ENCODE measurements around the gene OGG1. TPM values are rescaled to one million over a fixed set of nuclear protein-coding genes. Genes with fewer than 3 reads are reported as not detected.

OGG1 gene
- total RNA-seq, 2 experiments from 2014 or later = 42.3 to 47.9 TPM

DNA sequence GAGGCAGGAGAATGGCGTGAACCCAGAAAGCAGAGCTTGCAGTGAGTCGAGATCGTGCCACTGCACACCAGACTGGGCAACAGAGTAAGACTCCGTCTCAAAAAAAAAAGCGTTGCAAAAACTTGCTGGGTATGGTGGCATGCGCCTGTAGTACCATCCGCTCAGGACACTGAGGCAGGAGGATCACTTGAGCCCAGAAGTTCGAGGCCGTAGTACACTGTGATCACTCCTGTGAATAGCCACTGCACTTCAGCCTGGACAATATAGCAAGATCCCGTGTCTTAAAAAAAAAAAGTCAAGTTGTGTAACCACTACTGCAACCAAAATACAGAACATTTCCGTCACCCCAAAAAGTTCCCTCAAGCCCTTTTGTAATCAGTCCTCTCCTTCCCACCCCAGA, 44.6 kb downstream of the OGG1 start:
- POLR2A ChIA-PET = no interaction called here
- Mint-ChIP-seq H3K36me3 (ENCODE audit: low read depth) (peaks cover 65% of the 10 kb centered on the region), H3K9me3 (no peaks in the 10 kb centered on the region), H3K27me3 (no peaks in the 10 kb centered on the region), H3K4me1 (peaks cover 58% of the 10 kb centered on the region), H3K27ac (peak overlapping the region; percentile 100), H3K4me3 (peak overlapping the region; percentile 98)
- CTCF ChIA-PET = interaction anchor here (2.4 kb wide), 1 partner anchor 61 kb away, joined by 7 read pairs; no protein-coding TSS in a partner anchor
- DNase-seq = no peak

DNA sequence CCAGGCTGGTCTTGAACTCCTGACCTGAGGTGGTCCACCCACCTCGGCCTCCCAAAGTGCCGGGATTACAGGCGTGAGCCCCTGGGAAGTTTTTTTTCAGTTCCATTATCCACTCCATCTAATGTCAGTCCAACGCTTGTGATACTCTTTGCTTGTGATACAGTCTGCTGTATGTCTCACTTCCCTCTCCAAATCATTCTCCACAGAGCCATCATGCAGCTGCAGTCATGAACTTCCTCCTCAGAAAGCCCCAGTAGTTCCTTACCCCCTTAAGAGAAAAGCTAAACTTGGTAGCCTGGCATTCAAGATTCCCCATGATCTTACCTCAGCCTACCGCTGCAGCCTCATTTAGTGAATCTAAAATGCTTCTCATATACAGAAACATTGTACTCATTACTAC, 45.5 kb downstream of the OGG1 start:
- no peaks in the 10 kb centered on the region for H3K27me3 Mint-ChIP-seq
- H3K4me1 Mint-ChIP-seq = peaks cover 50% of the 10 kb centered on the region
- H3K9me3 Mint-ChIP-seq = no peaks in the 10 kb centered on the region
- CTCF ChIA-PET = no interaction called here
- H3K4me3 Mint-ChIP-seq = peak overlapping the region; percentile 66
- DNase-seq = no peak
- peaks cover 65% of the 10 kb centered on the region for H3K36me3 Mint-ChIP-seq (ENCODE audit: low read depth)
- peak overlapping the region; percentile 6 for H3K27ac Mint-ChIP-seq
- POLR2A ChIA-PET = no interaction called here

DNA sequence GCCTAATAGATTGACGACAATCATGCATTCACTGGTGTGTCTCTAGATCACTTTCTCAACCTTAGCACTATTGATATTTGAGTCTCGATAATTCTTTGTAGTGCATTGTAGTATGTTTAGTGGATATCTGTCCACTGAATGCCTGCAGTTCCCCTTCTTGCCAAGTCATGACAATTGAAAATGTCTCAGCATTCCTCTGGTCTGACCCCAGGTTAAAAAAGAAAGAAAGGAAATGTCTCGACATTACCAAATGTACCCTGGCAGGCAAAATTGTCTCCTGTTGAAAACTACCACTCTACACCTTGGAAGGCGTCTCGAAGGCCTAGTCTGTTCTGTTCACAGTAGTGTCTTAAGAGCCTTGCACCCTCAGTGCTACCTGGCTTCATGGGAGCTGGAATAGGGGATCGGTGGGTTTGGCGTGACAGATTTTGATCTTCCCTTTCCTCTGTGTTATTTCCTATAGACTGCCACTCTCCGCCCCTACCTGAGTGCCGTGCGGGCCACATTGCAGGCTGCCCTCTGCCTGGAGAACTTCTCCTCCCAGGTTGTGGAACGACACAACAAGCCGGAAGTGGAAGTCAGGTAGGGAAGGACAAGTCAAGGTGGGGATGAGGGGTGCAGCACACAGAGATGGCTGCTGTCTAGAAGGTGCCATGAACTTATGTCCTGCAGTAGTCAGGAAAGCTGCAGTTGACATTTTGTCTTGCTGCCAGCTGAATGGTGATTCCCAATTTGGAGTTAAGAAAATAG, 47.6 kb downstream of the OGG1 start:
- Mint-ChIP-seq H3K9me3 (no peaks in the 10 kb centered on the region), H3K27ac (no peak overlapping the region), H3K4me1 (peaks cover 32% of the 10 kb centered on the region), H3K27me3 (no peaks in the 10 kb centered on the region), H3K4me3 (no peak overlapping the region), H3K36me3 (ENCODE audit: low read depth) (peaks cover 66% of the 10 kb centered on the region)
- ChIA-PET CTCF (interaction anchor here (0.6 to 1.9 kb wide), 5 partner anchors 16 to 135 kb away, joined by 3 to 6 read pairs (median 4); partner anchors contain the start of genes CRELD1 and RPUSD3), POLR2A (no interaction called here)
- no peak for DNase-seq

DNA sequence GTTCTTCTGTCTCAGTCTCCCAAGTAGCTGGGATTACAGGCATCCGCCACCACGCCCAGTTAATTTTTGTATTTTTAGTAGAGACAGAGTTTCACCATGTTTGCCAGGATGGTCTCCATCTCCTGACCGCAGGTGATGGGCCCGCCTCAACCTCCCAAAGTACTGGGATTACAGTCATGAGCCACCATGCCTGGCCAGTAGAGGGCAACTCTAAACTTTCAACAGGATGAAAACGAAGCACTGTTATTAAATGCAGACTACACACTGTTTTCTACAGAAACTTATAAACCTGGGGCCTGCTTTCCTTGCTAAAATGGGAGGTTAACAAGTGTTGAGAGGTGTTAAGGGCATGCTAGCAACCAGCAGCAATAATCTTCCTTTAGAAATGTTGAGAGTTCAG, 50.8 kb downstream of the OGG1 start:
- peak overlapping the region; percentile 36 for H3K27ac Mint-ChIP-seq
- CTCF ChIA-PET = interaction anchor here (1.0 kb wide), 1 partner anchor 16 kb away, joined by 5 read pairs; no protein-coding TSS in a partner anchor
- POLR2A ChIA-PET = no interaction called here
- no peak overlapping the region for H3K4me3 Mint-ChIP-seq
- H3K27me3 Mint-ChIP-seq = no peaks in the 10 kb centered on the region
- no peaks in the 10 kb centered on the region for H3K9me3 Mint-ChIP-seq
- H3K36me3 Mint-ChIP-seq (ENCODE audit: low read depth) = peaks cover 71% of the 10 kb centered on the region
- peaks cover 17% of the 10 kb centered on the region for H3K4me1 Mint-ChIP-seq
- no peak for DNase-seq

DNA sequence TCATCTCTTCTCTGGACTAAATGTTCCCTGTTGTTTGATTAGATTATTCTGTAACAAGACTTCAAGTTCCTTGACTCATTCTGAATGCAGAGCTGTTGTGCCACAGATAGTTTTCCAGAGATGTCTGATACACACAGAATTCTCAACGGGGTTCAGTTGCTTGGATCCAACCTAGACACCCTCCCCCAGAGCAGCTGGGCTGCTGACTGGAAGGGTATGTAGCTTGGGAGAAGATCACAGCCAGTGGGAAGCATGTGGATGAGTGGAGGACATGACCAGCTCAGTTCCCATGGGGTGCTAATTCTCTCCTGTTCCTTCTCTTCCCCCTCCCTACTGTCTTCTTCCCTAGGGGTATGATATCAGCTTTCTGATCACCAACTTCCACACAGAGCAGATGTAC, 53.7 kb downstream of the OGG1 start:
- Mint-ChIP-seq H3K27me3 (no peaks in the 10 kb centered on the region), H3K36me3 (ENCODE audit: low read depth) (peaks cover 65% of the 10 kb centered on the region), H3K9me3 (no peaks in the 10 kb centered on the region), H3K27ac (no peak overlapping the region), H3K4me1 (peaks cover 23% of the 10 kb centered on the region), H3K4me3 (no peak overlapping the region)
- ChIA-PET POLR2A (no interaction called here), CTCF (interaction anchor here (0.8 to 1.2 kb wide), 4 partner anchors 11 to 21 kb away, joined by 3 to 7 read pairs (median 4); partner anchors contain the start of gene ARPC4)
- no peak for DNase-seq

DNA sequence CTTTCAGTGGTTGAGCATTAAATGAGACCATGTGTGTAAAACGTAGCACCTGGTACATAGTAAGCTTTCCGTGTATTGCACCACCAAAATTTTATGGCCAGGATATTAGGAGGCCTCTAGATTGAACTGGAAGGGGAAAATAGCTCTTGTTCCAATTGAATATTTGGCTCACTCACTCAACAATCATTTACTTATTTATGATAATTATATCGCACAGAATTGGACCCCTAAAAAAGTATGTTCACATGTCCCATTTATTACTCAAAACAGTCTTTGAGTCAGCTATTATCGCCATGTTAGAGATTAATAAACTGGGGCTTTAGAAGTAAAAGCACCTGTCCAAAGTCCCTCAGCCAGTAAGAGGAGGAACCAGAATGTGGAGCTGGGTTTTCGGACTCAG, 55.2 kb downstream of the OGG1 start:
- Mint-ChIP-seq H3K36me3 (ENCODE audit: low read depth) (peaks cover 64% of the 10 kb centered on the region), H3K4me1 (peaks cover 36% of the 10 kb centered on the region), H3K4me3 (no peak overlapping the region), H3K9me3 (no peaks in the 10 kb centered on the region), H3K27ac (no peak overlapping the region), H3K27me3 (no peaks in the 10 kb centered on the region)
- ChIA-PET CTCF (interaction anchor here (0.6 to 1.2 kb wide), 4 partner anchors 8 to 36 kb away, joined by 3 to 5 read pairs (median 3); no protein-coding TSS in a partner anchor), POLR2A (no interaction called here)
- DNase-seq = no peak

DNA sequence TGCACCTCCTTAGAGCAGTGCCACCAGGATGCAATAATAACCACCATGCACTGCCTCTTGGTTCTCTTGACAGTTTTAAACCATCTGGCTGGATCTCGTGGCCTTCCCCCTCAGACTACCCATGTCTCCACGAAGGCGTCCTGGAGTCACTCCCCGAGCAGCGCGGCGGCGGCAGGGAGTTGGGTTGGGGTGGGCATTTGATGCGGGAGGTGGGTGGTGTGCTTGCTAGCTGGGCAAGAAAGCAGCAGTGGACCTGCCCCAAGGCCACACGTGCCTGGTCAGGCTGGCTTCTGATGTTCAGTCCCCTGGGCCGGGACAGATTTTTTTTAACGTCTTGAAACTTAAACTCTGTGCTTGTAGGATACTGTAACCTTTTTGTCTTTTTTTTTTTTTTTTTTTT, 56.4 kb downstream of the OGG1 start:
- peaks cover 45% of the 10 kb centered on the region for H3K4me1 Mint-ChIP-seq
- ChIA-PET POLR2A (no interaction called here), CTCF (interaction anchor here (0.7 to 0.9 kb wide), 4 partner anchors 13 to 282 kb away, joined by 3 read pairs; partner anchors contain the start of gene ARPC4)
- no peak overlapping the region for H3K4me3 Mint-ChIP-seq
- no peaks in the 10 kb centered on the region for H3K9me3 Mint-ChIP-seq
- no peak overlapping the region for H3K27ac Mint-ChIP-seq
- peaks cover 58% of the 10 kb centered on the region for H3K36me3 Mint-ChIP-seq (ENCODE audit: low read depth)
- DNase-seq = no peak
- H3K27me3 Mint-ChIP-seq = no peaks in the 10 kb centered on the region

Other genes starting within 250 kb of the OGG1 start
- gene LHFPL4, start 196.1 kb upstream of the OGG1 start, total RNA-seq = not detected
- gene MTMR14, start 100.4 kb upstream of the OGG1 start, total RNA-seq = 10 to 100 TPM; 50.2 to 51.5 TPM
- gene CPNE9, start 46.1 kb upstream of the OGG1 start, total RNA-seq = under 1 TPM in 1 of 2 experiments, not detected in 1; 0.25 TPM
- 10 to 100 TPM; 51.3 to 51.6 TPM for gene BRPF1, start 18.2 kb upstream of the OGG1 start, total RNA-seq
- gene CAMK1, start 20.0 kb downstream of the OGG1 start, total RNA-seq = 10 to 100 TPM; 18.8 to 19.0 TPM
- gene TADA3, start 42.5 kb downstream of the OGG1 start, total RNA-seq = 10 to 100 TPM; 77.6 to 82.3 TPM
- 100 to 1,000 TPM; 258 to 299 TPM for gene ARPC4, start 43.1 kb downstream of the OGG1 start, total RNA-seq
- gene TTLL3, start 60.3 kb downstream of the OGG1 start, total RNA-seq = 10 to 100 TPM; 51.1 to 55.3 TPM
- 10 to 100 TPM; 49.8 to 49.9 TPM for gene RPUSD3, start 94.1 kb downstream of the OGG1 start, total RNA-seq
- gene CIDEC, start 130.3 kb downstream of the OGG1 start, total RNA-seq = not detected
- 10 to 100 TPM; 29.6 to 30.6 TPM for gene JAGN1, start 140.7 kb downstream of the OGG1 start, total RNA-seq
- gene IL17RE, start 152.9 kb downstream of the OGG1 start, total RNA-seq = 1 to 10 TPM; 1.5 to 2.7 TPM
- gene IL17RC, start 167.1 kb downstream of the OGG1 start, total RNA-seq = under 1 TPM; 0.32 to 0.52 TPM
- 10 to 100 TPM; 13.9 to 16.0 TPM for gene CRELD1, start 183.9 kb downstream of the OGG1 start, total RNA-seq
- 1 to 10 TPM; 4.8 to 5.5 TPM for gene PRRT3, start 202.5 kb downstream of the OGG1 start, total RNA-seq
- gene EMC3, start 236.9 kb downstream of the OGG1 start, total RNA-seq = 10 to 100 TPM; 53.8 to 55.0 TPM

Measured in activated CD4-positive, alpha-beta T cell treated with anti-CD3 and anti-CD28 coated beads, Interleukin-2, amount 10 ng/mL, durations not matched to agents 7 days and 5 days (primary cell).